Measurements from ENCODE around the gene RAP1GAP2.
A peak's percentile ranks its signal among the peaks of the same experiment; 100 is the strongest.

The RAP1GAP2 gene

GRCh38 chr17:2796164-2797125 is at the start of gene RAP1GAP2:
Gene RAP1GAP2 (plus strand): TSS chr17:2796438. CDS start chr17:2796528, 90 bp downstream.
- Histone ChIP-seq H3K27ac (ENCODE audit: low read depth, low read length) (no peak within 1 kb of the TSS), H3K4me1 (ENCODE audit: control insufficient read depth in 1 of 2, insufficient read depth in 2 of 2, low read length in 2 of 2) (peaks cover 30 to 33% of the 10 kb centered on the region in 2 donors), H3K9me3 (ENCODE audit: control insufficient read depth in 1 of 2, low read length in 2 of 2) (no peaks in the 10 kb centered on the region), H3K4me3 (ENCODE audit: low read depth in 1 of 2, low read length in 2 of 2) (peak within 1 kb of the TSS; percentile 73), H3K36me3 (ENCODE audit: control insufficient read depth in 1 of 2, insufficient read depth in 2 of 2, low read length in 2 of 2) (no peaks in the 10 kb centered on the region), H3K9ac (ENCODE audit: low read depth in 1 of 2, low read length in 2 of 2) (peak within 1 kb of the TSS; percentile 20 to 69), H3K27me3 (ENCODE audit: control insufficient read depth in 1 of 2, insufficient read depth in 2 of 2, low read length in 2 of 2) (no peaks in the 10 kb centered on the region)

GRCh38 chr17:2749058-2749783 is 47.0 kb upstream of the RAP1GAP2 start, which contains the start of gene CCDC92B:
Gene CCDC92B (minus strand): TSS chr17:2749652. CDS start chr17:2735145, 14,507 bp downstream.
- Histone ChIP-seq H3K27me3 (ENCODE audit: control insufficient read depth in 1 of 2, insufficient read depth in 2 of 2, low read length in 2 of 2) (peaks cover 13 to 33% of the 10 kb centered on the region in 2 donors), H3K9ac (ENCODE audit: low read depth in 1 of 2, low read length in 2 of 2) (no peak within 1 kb of the TSS), H3K27ac (ENCODE audit: low read depth, low read length) (no peak within 1 kb of the TSS), H3K36me3 (ENCODE audit: control insufficient read depth in 1 of 2, insufficient read depth in 2 of 2, low read length in 2 of 2) (no peaks in the 10 kb centered on the region), H3K9me3 (ENCODE audit: control insufficient read depth in 1 of 2, low read length in 2 of 2) (no peaks in the 10 kb centered on the region), H3K4me3 (ENCODE audit: low read depth in 1 of 2, low read length in 2 of 2) (no peak within 1 kb of the TSS), H3K4me1 (ENCODE audit: control insufficient read depth in 1 of 2, insufficient read depth in 2 of 2, low read length in 2 of 2) (no peaks in the 10 kb centered on the region)

GRCh38 chr17:2749784-2750181 is 46.5 kb upstream of the RAP1GAP2 start:
- Histone ChIP-seq H3K9ac (ENCODE audit: low read depth in 1 of 2, low read length in 2 of 2) (no peak overlapping the region), H3K27me3 (ENCODE audit: control insufficient read depth in 1 of 2, insufficient read depth in 2 of 2, low read length in 2 of 2) (peaks cover 13 to 29% of the 10 kb centered on the region in 2 donors), H3K4me3 (ENCODE audit: low read depth in 1 of 2, low read length in 2 of 2) (no peak overlapping the region)

GRCh38 chr17:2750721-2751120 is 45.5 kb upstream of the RAP1GAP2 start:
- Histone ChIP-seq H3K27ac (ENCODE audit: low read depth, low read length) (no peak overlapping the region), H3K27me3 (ENCODE audit: control insufficient read depth in 1 of 2, insufficient read depth in 2 of 2, low read length in 2 of 2) (peaks cover 13 to 29% of the 10 kb centered on the region in 2 donors), H3K4me3 (ENCODE audit: low read depth in 1 of 2, low read length in 2 of 2) (no peak overlapping the region), H3K36me3 (ENCODE audit: control insufficient read depth in 1 of 2, insufficient read depth in 2 of 2, low read length in 2 of 2) (no peaks in the 10 kb centered on the region), H3K4me1 (ENCODE audit: control insufficient read depth in 1 of 2, insufficient read depth in 2 of 2, low read length in 2 of 2) (no peaks in the 10 kb centered on the region), H3K9ac (ENCODE audit: low read depth in 1 of 2, low read length in 2 of 2) (no peak overlapping the region), H3K9me3 (ENCODE audit: control insufficient read depth in 1 of 2, low read length in 2 of 2) (no peaks in the 10 kb centered on the region)

More at GRCh38 chr17:2749784-2750181, 46.5 kb upstream of the RAP1GAP2 start:
- H3K9me3 ChIP-seq (ENCODE audit: control insufficient read depth in 1 of 2, low read length in 2 of 2) = no peaks in the 10 kb centered on the region
- no peaks in the 10 kb centered on the region for H3K4me1 ChIP-seq (ENCODE audit: control insufficient read depth in 1 of 2, insufficient read depth in 2 of 2, low read length in 2 of 2)
- H3K27ac ChIP-seq (ENCODE audit: low read depth, low read length) = no peak overlapping the region
- no peaks in the 10 kb centered on the region for H3K36me3 ChIP-seq (ENCODE audit: control insufficient read depth in 1 of 2, insufficient read depth in 2 of 2, low read length in 2 of 2)

- H3K9me3 ChIP-seq (ENCODE audit: control insufficient read depth in 1 of 2, low read length in 2 of 2) = no peaks in the 10 kb centered on the region
- peaks cover 20 to 28% of the 10 kb centered on the region in 2 donors for H3K27me3 ChIP-seq (ENCODE audit: control insufficient read depth in 1 of 2, insufficient read depth in 2 of 2, low read length in 2 of 2)
- no peak overlapping the region for H3K4me3 ChIP-seq (ENCODE audit: low read depth in 1 of 2, low read length in 2 of 2)
- no peaks in the 10 kb centered on the region for H3K4me1 ChIP-seq (ENCODE audit: control insufficient read depth in 1 of 2, insufficient read depth in 2 of 2, low read length in 2 of 2)
- no peaks in the 10 kb centered on the region for H3K36me3 ChIP-seq (ENCODE audit: control insufficient read depth in 1 of 2, insufficient read depth in 2 of 2, low read length in 2 of 2)
- no peak overlapping the region for H3K9ac ChIP-seq (ENCODE audit: low read depth in 1 of 2, low read length in 2 of 2)
- H3K27ac ChIP-seq (ENCODE audit: low read depth, low read length) = no peak overlapping the region
Observed at GRCh38 chr17:2751491-2751890, 44.7 kb upstream of the RAP1GAP2 start.

- H3K27ac ChIP-seq (ENCODE audit: low read depth, low read length) = no peak overlapping the region
- H3K27me3 ChIP-seq (ENCODE audit: control insufficient read depth in 1 of 2, insufficient read depth in 2 of 2, low read length in 2 of 2) = peaks cover 8 to 11% of the 10 kb centered on the region in 2 donors
- H3K9me3 ChIP-seq (ENCODE audit: control insufficient read depth in 1 of 2, low read length in 2 of 2) = no peaks in the 10 kb centered on the region
- no peaks in the 10 kb centered on the region for H3K4me1 ChIP-seq (ENCODE audit: control insufficient read depth in 1 of 2, insufficient read depth in 2 of 2, low read length in 2 of 2)
- H3K36me3 ChIP-seq (ENCODE audit: control insufficient read depth in 1 of 2, insufficient read depth in 2 of 2, low read length in 2 of 2) = no peaks in the 10 kb centered on the region
- no peak overlapping the region for H3K9ac ChIP-seq (ENCODE audit: low read depth in 1 of 2, low read length in 2 of 2)
- H3K4me3 ChIP-seq (ENCODE audit: low read depth in 1 of 2, low read length in 2 of 2) = no peak overlapping the region
Observed at GRCh38 chr17:2755891-2756724, 40.1 kb upstream of the RAP1GAP2 start.

- H3K27ac ChIP-seq (ENCODE audit: low read depth, low read length) = no peak overlapping the region
- H3K4me1 ChIP-seq (ENCODE audit: control insufficient read depth in 1 of 2, insufficient read depth in 2 of 2, low read length in 2 of 2) = no peaks in the 10 kb centered on the region
- H3K36me3 ChIP-seq (ENCODE audit: control insufficient read depth in 1 of 2, insufficient read depth in 2 of 2, low read length in 2 of 2) = no peaks in the 10 kb centered on the region
- H3K9me3 ChIP-seq (ENCODE audit: control insufficient read depth in 1 of 2, low read length in 2 of 2) = no peaks in the 10 kb centered on the region
- peaks cover 5 to 11% of the 10 kb centered on the region in 2 donors for H3K27me3 ChIP-seq (ENCODE audit: control insufficient read depth in 1 of 2, insufficient read depth in 2 of 2, low read length in 2 of 2)
- H3K4me3 ChIP-seq (ENCODE audit: low read depth in 1 of 2, low read length in 2 of 2) = no peak overlapping the region
- H3K9ac ChIP-seq (ENCODE audit: low read depth in 1 of 2, low read length in 2 of 2) = no peak overlapping the region
Observed at GRCh38 chr17:2758870-2759269, 37.4 kb upstream of the RAP1GAP2 start.

- Histone ChIP-seq H3K27ac (ENCODE audit: low read depth, low read length) (no peak overlapping the region), H3K4me1 (ENCODE audit: control insufficient read depth in 1 of 2, insufficient read depth in 2 of 2, low read length in 2 of 2) (peaks cover 0 to 7% of the 10 kb centered on the region in 2 donors), H3K4me3 (ENCODE audit: low read depth in 1 of 2, low read length in 2 of 2) (no peak overlapping the region), H3K36me3 (ENCODE audit: control insufficient read depth in 1 of 2, insufficient read depth in 2 of 2, low read length in 2 of 2) (no peaks in the 10 kb centered on the region), H3K27me3 (ENCODE audit: control insufficient read depth in 1 of 2, insufficient read depth in 2 of 2, low read length in 2 of 2) (peaks cover 0 to 4% of the 10 kb centered on the region in 2 donors), H3K9me3 (ENCODE audit: control insufficient read depth in 1 of 2, low read length in 2 of 2) (no peaks in the 10 kb centered on the region), H3K9ac (ENCODE audit: low read depth in 1 of 2, low read length in 2 of 2) (no peak overlapping the region)
Observed at GRCh38 chr17:2770129-2770528, 26.1 kb upstream of the RAP1GAP2 start.

GRCh38 chr17:2775206-2775605 is 21.0 kb upstream of the RAP1GAP2 start:
- Histone ChIP-seq H3K27me3 (ENCODE audit: control insufficient read depth in 1 of 2, insufficient read depth in 2 of 2, low read length in 2 of 2) (peaks cover 8 to 26% of the 10 kb centered on the region in 2 donors), H3K27ac (ENCODE audit: low read depth, low read length) (no peak overlapping the region), H3K4me1 (ENCODE audit: control insufficient read depth in 1 of 2, insufficient read depth in 2 of 2, low read length in 2 of 2) (peaks cover 6 to 7% of the 10 kb centered on the region in 2 donors), H3K36me3 (ENCODE audit: control insufficient read depth in 1 of 2, insufficient read depth in 2 of 2, low read length in 2 of 2) (no peaks in the 10 kb centered on the region), H3K9me3 (ENCODE audit: control insufficient read depth in 1 of 2, low read length in 2 of 2) (no peaks in the 10 kb centered on the region), H3K4me3 (ENCODE audit: low read depth in 1 of 2, low read length in 2 of 2) (no peak overlapping the region), H3K9ac (ENCODE audit: low read depth in 1 of 2, low read length in 2 of 2) (no peak overlapping the region)

All from duodenal mucosa (tissue), 2 donors.